ENCODE data around the gene IL3.
"Not testable (repeated sequence)": the region's sequence is repeated elsewhere in the genome, so short reads cannot be mapped to it uniquely, and the experiment has no call there.

Gene IL3

DNA sequence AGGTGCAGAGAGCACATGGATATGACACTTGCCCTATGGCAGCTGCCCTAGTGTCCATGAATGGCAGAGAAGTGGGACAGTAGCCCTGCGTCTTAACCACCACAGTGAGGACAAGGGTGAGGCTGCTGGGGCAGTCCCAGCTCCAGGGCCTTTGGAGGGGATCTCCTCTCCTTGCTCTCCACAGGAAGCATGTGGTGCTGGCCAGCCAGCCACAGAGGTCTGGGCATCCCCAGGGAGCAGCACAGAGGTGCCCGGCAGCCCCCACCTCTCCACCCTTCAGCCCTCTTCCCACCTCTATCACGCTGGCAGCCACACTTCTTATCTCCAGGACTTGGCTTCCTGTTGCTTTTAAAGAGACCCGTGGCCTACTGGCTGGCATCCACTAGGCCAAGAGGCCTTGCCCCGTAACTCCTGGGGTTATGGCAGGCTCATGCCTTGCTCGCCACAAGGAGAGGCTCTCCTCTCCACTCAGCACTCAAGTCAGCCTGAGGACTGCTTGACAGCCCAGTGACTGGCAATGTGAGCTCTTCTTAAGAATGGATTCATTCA lies 35.0 kb downstream of the IL3 start:
- no peak for DNase-seq (ENCODE audit: low read depth)

DNA sequence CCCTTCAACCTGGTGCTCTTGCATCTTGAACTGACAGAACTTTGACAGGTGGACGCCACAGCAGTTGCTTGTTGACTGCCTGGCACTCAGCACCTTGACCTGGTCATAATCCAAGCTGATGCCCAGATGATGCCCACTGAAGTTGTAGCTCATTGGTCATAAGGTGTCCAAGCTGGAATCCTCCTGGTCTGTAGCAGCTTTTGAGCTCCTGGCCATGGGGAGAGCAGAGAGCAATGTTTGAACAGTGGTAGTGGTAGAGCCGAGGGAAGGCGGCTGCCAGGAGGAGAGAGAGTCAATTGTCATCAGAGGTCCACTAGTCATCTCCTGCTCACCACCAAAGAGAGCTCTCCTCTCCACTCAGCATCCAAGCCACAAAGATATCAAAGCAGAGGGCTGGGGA lies 36.4 kb downstream of the IL3 start:
- no peak for DNase-seq (ENCODE audit: low read depth)

DNA sequence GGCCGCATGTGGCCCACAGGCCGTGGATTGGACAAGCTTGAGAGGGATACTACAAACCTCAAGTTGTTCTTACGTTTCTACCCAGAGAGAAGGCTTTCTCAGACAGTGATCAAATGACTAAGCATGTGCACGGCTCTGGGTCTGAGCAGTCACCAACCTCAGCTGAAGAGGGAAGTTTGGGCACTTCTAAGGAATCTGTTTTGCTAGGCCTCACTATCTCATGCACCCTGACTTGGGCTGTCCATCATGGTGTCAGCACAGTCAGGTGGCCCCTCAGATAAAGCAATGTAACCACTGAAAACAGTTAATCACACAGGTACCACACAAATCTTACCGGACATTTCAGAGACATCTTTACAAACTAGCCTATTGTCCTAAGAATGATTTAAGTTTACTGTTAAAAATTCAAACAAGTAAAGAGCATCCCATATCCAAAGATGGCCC lies 37.7 kb downstream of the IL3 start:
- peak; percentile 44 for DNase-seq (ENCODE audit: low read depth)

DNA sequence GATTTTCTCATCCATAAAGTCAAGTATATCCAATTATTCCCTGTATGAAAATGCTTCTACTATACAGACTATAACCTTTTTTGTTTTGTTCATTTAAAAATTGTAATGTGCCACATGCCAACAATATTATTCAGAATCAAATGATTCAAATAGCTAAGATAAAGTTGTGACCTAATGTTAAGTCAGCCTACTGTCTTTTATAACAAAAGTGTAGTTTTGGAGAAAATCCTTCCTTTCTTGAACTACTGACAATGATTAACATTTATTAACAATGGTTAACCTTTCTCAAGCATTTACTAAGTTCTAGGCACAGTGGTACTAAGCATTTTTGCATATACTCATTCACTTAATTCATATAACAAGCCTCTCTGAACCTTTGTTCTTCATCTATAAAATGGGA lies 38.2 kb downstream of the IL3 start:
- no peak for DNase-seq (ENCODE audit: low read depth)

DNA sequence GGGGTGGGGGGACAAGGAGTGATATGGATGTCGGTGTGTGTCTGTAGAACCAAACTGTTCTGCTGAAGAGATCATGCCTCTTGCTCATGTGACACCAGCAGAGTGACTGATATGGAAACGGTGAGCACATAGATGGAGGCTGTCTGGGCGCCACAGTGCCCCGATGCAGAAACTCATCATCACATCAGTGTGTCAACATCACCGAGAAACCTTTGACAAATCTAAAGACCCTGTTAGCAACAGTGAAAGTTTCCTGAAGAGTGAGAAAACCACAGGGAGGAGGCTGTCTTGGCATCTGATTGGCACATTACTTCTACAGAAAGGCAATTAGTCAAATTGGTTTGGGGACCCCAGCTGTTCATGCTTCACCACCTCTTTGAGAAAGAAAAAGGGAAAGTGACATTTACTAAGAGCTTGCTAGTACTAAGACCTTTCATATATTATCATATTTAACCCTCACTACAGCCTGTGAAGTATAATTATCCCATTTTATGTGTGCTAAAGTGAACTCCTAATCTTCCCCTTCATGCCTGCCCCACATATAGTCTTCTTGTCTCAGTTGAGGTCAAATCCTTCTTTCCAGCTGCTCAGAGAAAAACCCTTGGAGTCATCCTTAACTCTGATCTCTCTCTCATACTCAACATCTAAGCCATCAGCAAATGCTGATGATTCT lies 38.8 kb downstream of the IL3 start:
- no peak for DNase-seq (ENCODE audit: low read depth)

DNA sequence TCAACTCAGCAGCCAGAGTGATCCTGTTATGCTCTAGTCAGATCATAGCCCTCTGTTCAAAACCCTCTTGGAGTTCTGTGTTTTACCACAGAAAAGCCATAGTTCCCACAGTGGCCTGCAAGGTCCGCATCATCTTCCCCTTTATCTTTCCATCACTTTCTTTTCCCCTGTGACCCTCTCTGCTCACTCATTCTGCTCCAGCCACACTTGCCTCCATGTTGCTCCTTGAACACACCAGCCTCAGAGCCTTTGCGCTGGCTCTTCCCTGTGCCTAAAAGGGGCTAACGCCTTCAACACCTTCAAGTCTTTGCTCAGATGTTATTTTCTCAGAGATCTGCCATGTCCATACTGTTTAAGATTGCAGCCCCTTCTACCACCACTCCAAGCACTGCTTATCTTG lies 39.5 kb downstream of the IL3 start:
- DNase-seq (ENCODE audit: low read depth) = no peak

DNA sequence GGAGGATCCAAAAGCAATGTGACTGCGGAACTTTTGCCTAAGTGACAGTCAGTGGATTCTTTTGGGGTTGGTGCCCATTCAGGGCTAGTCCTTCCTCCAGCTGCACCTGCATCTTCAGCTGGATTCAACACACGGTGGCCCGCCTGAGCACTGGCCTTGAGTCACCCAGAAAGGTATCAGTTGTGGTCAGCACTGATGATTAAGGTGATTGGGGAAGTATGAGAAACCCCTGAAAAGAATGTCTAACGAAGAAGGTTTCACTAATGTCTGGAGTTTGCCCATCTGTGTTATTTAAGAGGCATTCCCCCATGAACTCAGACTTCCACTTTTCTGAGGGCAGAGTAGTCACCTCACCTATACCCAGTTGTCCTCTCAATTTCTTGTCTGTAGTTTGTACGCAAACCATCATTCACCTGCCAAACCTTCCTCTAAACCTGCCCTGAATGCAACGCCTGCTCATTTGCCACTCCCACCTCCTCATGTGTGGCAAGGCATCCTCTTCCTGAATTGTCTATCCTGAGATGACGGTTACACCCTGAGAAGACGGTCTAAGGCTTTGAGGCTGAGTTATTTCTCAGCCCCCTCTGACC lies 40.3 kb downstream of the IL3 start:
- no peak for DNase-seq (ENCODE audit: low read depth)

DNA sequence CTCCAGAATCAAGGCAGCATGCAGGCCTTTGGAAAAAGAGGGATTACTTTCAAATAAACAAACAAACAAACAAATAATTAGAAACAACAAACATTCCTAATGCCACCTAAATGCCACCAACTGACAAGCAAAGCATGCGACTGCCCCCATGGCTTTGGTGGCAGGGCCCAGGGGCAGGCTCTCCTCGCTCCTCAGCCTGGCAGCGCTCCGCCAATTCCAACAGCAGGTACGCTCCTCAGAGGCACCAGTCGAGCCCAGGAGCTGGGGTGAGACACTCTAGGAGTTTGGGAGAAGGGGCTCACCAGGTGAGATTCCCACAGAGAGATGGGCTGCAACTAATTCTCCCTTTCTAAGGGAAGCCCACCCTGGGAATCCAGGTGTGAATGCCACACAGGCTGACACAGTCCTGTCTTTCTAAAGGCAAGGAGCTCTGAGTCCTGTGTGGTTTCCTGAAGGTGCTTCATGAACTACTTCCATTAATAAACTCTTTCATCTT lies 41.0 kb downstream of the IL3 start:
- no peak for DNase-seq (ENCODE audit: low read depth)

DNA sequence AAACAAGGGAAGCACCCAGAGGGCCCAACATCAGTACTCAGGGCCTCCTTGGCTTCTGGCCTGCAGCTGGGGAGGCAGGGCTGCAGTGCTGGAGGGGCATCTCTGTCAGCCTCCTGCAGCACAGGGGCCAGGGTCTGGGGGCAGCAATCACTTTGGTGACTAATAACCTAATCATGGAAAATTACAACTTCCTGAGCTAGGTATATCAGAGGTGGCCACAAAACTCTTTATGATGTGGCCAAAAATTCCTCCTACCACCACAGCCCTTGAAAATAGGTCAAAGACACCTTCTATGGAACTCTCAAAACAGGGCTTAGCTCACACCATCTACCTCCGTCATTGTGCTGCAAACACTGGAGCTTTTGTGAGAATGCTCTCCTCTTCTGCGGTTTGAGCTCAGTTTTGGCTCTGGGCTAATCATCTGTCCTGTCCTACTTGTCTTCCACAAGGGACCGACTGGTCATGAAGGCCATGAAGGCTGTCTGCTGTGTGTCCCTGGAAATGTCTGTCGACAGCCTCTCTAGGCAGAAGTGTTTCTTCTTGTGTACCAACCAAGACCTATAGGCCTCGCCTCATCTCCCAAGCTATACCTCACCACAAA lies 41.7 kb downstream of the IL3 start:
- no peak for DNase-seq (ENCODE audit: low read depth)

DNA sequence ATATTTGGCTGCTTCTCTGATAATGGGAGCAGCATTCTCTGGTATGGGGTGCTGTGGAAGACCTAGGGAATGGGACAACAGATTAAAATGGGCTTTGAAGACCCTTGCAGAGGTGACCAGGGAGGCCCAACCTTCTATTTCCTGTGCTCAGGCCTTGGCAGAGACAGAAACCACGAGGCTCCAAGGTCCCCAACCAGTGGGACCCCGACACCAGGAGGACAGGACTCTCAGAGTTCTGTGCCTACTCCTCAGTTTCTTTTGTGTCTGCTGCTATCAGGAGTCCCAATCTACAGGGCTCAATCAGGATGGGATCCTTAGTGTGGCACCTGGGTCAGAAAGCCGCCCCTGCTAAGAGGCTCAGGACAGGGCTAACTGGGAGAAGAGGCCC lies 42.5 kb downstream of the IL3 start:
- DNase-seq (ENCODE audit: low read depth) = no peak

DNA sequence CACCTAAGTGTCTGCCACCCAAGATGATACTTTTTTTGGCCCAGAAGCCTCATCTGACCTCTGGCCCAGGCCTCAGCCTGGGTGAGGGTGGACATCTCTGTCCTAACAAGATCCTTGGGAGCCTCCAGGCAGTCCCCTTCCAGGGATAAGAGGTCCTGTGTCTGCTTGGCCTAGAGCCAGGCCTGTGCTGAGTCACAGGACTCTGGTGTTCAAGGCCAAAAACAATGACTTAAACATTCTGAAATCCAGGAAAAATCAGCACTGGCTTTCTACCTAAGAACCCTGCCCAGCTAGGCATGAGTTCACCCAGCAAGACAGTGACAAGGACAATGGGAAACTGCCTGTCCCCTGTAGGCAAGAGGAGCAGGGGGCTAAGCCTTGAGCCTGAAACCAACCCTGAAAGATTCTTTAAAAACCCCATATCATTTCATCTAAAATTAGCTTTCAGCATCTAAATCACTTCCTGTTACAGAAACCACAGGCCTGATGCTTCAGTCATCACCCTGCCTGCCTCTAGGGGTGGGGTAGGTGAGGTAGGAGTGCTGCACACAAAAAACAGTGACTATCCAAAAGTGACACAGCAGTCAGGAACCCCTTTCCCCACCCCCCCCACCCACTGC lies 43.0 kb downstream of the IL3 start:
- peak; percentile 86 for DNase-seq (ENCODE audit: low read depth)

DNA sequence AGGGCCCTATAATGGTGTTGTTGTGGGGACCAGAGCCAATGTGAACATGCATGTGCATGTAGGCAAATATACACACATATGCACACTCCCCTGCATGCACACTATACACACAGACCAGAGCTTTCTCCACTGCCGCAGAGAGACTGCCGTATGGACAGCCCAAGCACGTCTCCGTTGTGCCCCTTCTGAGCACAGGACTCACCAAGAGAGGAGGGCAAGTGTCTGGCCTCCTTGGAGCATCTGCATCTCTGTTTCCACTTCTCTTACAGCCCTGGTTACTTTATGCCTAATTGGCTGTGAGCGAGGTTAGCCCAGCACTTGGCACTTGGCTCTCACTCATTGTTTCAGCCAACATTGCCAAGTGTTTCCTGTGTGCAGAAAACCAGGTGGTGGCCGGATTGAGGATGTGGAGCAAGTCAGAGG lies 43.5 kb downstream of the IL3 start:
- DNase-seq (ENCODE audit: low read depth) = no peak

DNA sequence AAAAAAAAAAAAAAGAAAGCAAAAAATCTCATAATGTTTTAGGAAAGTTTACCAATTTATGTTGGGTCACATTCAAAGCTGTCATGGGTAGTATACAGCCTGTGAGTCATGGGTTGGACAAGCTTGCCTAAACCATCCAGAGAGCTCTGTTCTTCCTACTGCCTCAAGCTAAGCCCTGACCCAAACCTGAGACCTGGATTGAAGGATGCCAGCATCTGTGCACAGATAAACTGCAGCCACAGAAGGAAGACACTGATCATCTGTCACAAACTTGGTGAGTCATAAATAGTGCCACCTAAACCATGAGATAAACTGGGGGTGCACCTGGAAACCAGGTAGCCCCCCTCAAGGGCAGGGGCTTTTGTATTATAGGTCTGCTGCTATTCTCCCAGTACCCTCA lies 44.1 kb downstream of the IL3 start:
- no peak for DNase-seq (ENCODE audit: low read depth)

DNA sequence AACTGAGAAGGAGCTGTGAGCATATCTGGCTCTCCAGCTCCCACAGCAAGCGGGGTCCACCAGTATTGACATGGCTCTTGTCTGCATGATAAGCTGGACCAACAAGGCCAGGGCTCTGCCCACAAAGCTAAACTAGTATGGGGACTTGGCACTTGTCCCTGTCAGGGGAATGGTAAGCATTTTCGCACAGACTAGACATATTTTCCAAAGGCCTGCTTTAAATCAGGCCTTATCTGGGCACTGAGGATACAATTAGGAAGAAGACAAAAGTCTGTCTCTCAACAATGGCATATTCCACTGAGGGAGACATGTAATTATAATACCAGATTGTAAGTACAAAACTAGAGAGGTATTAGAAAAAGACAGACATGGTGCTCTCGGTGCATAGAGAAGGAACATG lies 45.2 kb downstream of the IL3 start:
- no peak for DNase-seq (ENCODE audit: low read depth)

DNA sequence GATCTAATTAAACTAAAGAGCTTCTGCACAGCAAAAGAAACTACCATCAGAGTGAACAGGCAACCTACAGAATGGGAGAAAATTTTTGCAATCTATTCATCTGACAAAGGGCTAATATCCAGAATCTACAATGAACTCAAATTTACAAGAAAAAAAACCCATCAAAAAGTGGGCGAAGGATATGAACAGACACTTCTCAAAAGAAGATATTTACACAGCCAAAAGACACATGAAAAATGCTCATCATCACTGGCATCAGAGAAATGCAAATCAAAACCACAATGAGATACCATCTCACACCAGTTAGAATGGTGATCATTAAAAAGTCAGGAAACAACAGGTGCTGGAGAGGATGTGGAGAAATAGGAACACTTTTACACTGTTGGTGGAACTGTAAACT lies 48.0 kb downstream of the IL3 start:
- not testable (repeated sequence) for DNase-seq (ENCODE audit: low read depth)

DNA sequence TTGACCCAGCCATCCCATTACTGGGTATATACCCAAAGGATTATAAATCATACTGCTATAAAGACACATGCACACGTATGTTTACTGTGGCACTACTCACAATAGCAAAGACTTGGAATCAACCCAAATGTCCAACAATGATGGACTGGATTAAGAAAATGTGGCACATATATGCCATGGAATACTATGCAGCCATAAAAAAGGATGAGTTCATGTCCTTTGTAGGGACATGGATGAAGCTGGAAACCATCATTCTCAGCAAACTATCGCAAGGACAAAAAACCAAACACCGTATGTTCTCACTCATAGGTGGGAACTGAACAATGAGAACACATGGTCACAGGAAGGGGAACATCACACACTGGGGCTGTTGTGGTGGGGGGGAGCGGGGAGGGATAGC lies 48.5 kb downstream of the IL3 start:
- not testable (repeated sequence) for DNase-seq (ENCODE audit: low read depth)

DNA sequence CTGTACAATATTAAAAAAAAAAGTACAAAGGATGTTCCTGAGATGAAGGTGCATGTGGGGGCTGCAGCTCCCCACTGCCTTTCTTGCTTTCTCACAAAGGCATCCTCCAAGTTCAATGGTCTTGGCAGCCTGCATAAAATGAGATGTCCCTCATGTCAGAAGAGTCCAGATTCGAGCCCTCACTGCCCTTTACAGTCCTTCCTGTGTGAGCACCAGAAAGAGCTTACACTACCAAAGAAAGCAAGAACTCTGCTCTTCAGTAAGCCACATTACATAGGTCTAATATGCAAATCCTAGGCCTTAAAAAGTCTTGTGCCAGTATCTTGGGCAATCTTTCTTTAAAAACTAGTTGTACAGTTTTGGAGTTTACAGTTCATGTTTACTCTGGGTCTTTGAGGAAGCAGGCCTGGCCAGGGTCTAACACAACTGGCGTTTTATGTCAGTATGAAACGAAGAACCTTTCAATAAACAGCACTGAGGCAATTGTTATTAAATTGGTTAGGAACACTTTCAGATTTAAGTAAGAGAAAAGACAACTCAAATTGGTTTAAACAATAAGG lies 49.1 kb downstream of the IL3 start:
- no peak for DNase-seq (ENCODE audit: low read depth)

DNA sequence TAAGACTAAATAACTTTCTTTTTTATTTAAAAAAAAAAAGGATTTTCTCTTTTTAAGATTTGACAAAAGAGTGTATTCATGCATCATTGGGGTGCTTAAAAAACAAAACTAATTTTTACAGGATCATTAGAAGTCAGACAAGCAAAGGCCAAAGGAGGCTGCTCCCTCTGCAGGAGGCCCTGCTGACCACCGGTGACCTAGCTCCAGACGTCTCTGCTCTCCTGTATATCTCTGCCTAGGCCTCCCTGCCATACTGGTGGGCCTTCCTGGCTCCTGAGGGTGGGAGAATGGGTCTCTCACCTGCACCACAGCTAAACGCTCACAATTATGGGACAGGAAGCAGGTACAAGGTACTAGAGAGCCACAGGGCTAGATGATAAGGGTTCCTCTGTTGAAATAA lies 49.7 kb downstream of the IL3 start:
- no peak for DNase-seq (ENCODE audit: low read depth)

DNA sequence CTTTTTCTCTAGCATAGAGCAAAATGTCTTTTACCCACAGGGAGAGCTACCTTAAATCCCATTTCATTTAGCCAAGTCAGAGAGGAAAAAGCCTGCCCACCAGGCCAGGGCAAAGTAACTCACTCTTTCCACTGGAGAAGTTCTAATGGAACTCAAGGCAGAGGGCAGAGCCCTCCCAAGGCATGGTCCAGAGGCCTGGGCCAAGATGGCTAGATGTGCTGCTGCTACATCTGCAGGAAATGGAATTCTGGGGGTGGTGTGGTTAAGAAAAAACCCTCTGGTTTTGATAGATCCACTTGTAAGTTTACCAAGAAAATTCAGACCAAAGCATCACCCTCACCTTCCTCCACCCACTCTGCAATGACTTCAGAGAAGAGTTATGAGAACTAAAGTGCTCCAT lies 50.5 kb downstream of the IL3 start:
- no peak for DNase-seq (ENCODE audit: low read depth)

DNA sequence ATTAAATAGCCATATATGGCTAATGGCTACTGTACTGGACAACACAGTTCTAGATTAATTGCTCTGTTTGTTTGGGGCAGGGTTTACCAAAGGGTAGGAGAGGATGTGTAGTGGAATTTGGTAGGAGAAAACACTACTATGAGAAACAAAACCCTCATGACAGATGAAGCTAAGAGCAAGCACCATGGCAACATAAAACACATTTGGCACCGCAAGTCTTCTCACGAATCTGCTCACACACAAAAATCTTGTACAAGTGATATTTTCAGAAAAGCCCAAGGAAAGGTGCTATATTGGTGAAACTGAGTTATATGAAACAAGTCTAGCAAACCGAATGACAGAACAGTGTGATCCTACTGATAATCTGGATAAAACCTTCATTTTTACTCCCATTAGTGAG lies 51.7 kb downstream of the IL3 start:
- DNase-seq (ENCODE audit: low read depth) = no peak
